H1 (cell line): Measurements from ENCODE around the gene TMEM222. TPM values are rescaled to one million over a fixed set of nuclear protein-coding genes. Genes with fewer than 3 reads are reported as not detected.

Source experiments
- CTCF ChIA-PET: fragments of 300-600 bp; sonication (Branson Sonifier 250); formaldehyde crosslinking; loops from one replicate; lab custom pipeline; 2021; ENCODE audit not compliant: partially characterized antibody; lab: Charles Lee
- POLR2A ChIA-PET: fragments of 300-600 bp; sonication (Branson Sonifier 250); formaldehyde crosslinking; loops from one replicate; lab custom pipeline; 2021; ENCODE audit warnings: inconsistent platforms; ENCODE audit not compliant: partially characterized antibody; lab: Charles Lee
- DNase-seq, 2 experiments: peaks; one replicate each; pipeline versions ENCODE4 v3.0.0 to v3.0.0-alpha.2; 2010 to 2022; ENCODE audit warnings: low spot score in 2 of 2, low read depth in 1 of 2, mixed read lengths in 1 of 2
- FAIRE-seq: peaks from 2 replicates; lab custom pipeline; 2011; peaks lifted over from hg19 to GRCh38; lab: Jason Lieb, UNC
- H2AFZ ChIP-seq: 2 replicates; pipeline ENCODE4 v1.8.1; 2012; ENCODE audit warnings: low read length, inconsistent platforms
- H2AK5ac ChIP-seq: 2 replicates; pipeline ENCODE4 v1.6.1; 2013; ENCODE audit warnings: low read depth, low read length
- H2BK120ac ChIP-seq: replicated peaks from 2 replicates; pipeline ENCODE3; 2013; ENCODE audit warnings: low read depth, low read length, inconsistent platforms
- H2BK12ac ChIP-seq: 2 replicates; pipeline ENCODE4 v1.6.1; 2013; ENCODE audit warnings: low read depth, low read length
- H2BK15ac ChIP-seq: 2 replicates; pipeline ENCODE4 v1.6.1; 2013; ENCODE audit warnings: low read length
- H2BK20ac ChIP-seq: 2 replicates; pipeline ENCODE4 v1.6.1; 2013; ENCODE audit warnings: low read length
- H2BK5ac ChIP-seq: 2 replicates; pipeline ENCODE4 v1.6.1; 2013; ENCODE audit warnings: low read depth, low read length
- H3K14ac ChIP-seq: 2 replicates; pipeline ENCODE4 v1.6.1; 2013; ENCODE audit warnings: inconsistent platforms; ENCODE audit not compliant: insufficient read length
- H3K18ac ChIP-seq: 2 replicates; pipeline ENCODE4 v1.6.1; 2013; ENCODE audit warnings: low read length; ENCODE audit errors: extremely low read depth
- H3K23ac ChIP-seq: 2 replicates; pipeline ENCODE4 v1.6.1; 2013; ENCODE audit warnings: inconsistent platforms; ENCODE audit not compliant: insufficient read length
- H3K23me2 ChIP-seq: 2 replicates; pipeline ENCODE4 v1.6.1; 2013; ENCODE audit warnings: low read depth, low read length
- H3K27ac ChIP-seq: 2 replicates; pipeline ENCODE4 v1.6.1; 2011; ENCODE audit warnings: low read depth, low read length, inconsistent platforms
- H3K27me3 ChIP-seq, 4 experiments: replicated peaks in 1 of 4; 1 replicate in 1 of 4; 2 replicates in 3 of 4; pipeline versions ENCODE4 v1.6.1 to v1.8.1; 2011 to 2013; ENCODE audit warnings: low read length in 3 of 4, mild to moderate bottlenecking in 3 of 4, inconsistent platforms in 2 of 4, mixed read lengths in 2 of 4, moderate library complexity in 1 of 4; ENCODE audit not compliant: control insufficient read depth in 3 of 4, insufficient read depth in 3 of 4; ENCODE audit errors: extremely low read depth in 1 of 4
- H3K36me3 ChIP-seq, 4 experiments: 2 replicates each; pipeline versions ENCODE4 v1.6.1 to v1.8.1; 2011 to 2013; ENCODE audit warnings: mild to moderate bottlenecking in 4 of 4, low read length in 3 of 4, moderate library complexity in 2 of 4, control low read depth in 1 of 4, inconsistent platforms in 1 of 4; ENCODE audit not compliant: insufficient read depth in 4 of 4, control insufficient read depth in 2 of 4
- H3K4ac ChIP-seq: replicated peaks from 2 replicates; pipeline ENCODE3; 2013; ENCODE audit warnings: low read length, low read depth, mixed read lengths, inconsistent platforms; ENCODE audit not compliant: insufficient read length
- H3K4me1 ChIP-seq, 4 experiments: replicated peaks in 1 of 4; 1 replicate in 1 of 4; 2 replicates in 3 of 4; pipeline versions ENCODE4 v1.6.1 to v1.8.1; 2011 to 2013; ENCODE audit warnings: low read length in 3 of 4, inconsistent platforms in 2 of 4, mixed read lengths in 1 of 4; ENCODE audit not compliant: insufficient read depth in 4 of 4, control insufficient read depth in 3 of 4
- H3K4me2 ChIP-seq, 2 experiments: 2 replicates each; pipeline versions ENCODE4 v1.6.1 to v1.8.1; 2011 to 2013; ENCODE audit warnings: low read depth in 2 of 2, low read length in 2 of 2, control low read depth in 1 of 2, inconsistent platforms in 1 of 2, mild to moderate bottlenecking in 1 of 2; ENCODE audit not compliant: insufficient read depth in 1 of 2
- H3K4me3 ChIP-seq, 4 experiments: fragments of 200-600, 300-600 bp in 1 of 4; sonication (generic), shearing (Covaris generic), sonication (Bioruptor Twin) in 1 of 4; 2 replicates each; pipeline versions ENCODE4 v1.5.1 to v1.8.1; 2011 to 2016; ENCODE audit warnings: low read length in 4 of 4, low read depth in 3 of 4, control low read depth in 2 of 4, inconsistent platforms in 2 of 4, mild to moderate bottlenecking in 2 of 4, mixed read lengths in 1 of 4, moderate library complexity in 1 of 4; ENCODE audit not compliant: insufficient read depth in 2 of 4; ENCODE audit errors: extremely low read depth in 1 of 4
- H3K56ac ChIP-seq: replicated peaks from 2 replicates; pipeline ENCODE3; 2013; ENCODE audit warnings: low read depth, mild to moderate bottlenecking, mixed read lengths, low read length, inconsistent platforms; ENCODE audit not compliant: insufficient read length
- H3K79me1 ChIP-seq: 2 replicates; pipeline ENCODE4 v1.6.1; 2013; ENCODE audit warnings: low read depth, low read length, control low read depth
- H3K79me2 ChIP-seq, 2 experiments: 2 replicates each; pipeline versions ENCODE4 v1.6.1 to v1.8.1; 2012 to 2013; ENCODE audit warnings: low read length in 2 of 2, mild to moderate bottlenecking in 2 of 2, inconsistent platforms in 1 of 2; ENCODE audit not compliant: insufficient read depth in 2 of 2, control insufficient read depth in 1 of 2
- H3K9ac ChIP-seq, 4 experiments: replicated peaks in 1 of 4; 1 replicate in 1 of 4; 2 replicates in 3 of 4; pipeline versions ENCODE4 v1.6.1 to v1.8.1; 2011 to 2013; ENCODE audit warnings: low read depth in 3 of 4, low read length in 3 of 4, control low read depth in 2 of 4, mild to moderate bottlenecking in 2 of 4, moderate library complexity in 2 of 4, inconsistent platforms in 1 of 4; ENCODE audit errors: extremely low read depth in 1 of 4
- H3K9me3 ChIP-seq, 2 experiments: 2 replicates each; pipeline versions ENCODE4 v1.6.1 to v1.8.1; 2012 to 2013; ENCODE audit warnings: mild to moderate bottlenecking in 2 of 2, moderate library complexity in 2 of 2, control low read depth in 1 of 2, inconsistent platforms in 1 of 2, low read depth in 1 of 2, low read length in 1 of 2, mixed read lengths in 1 of 2; ENCODE audit not compliant: insufficient read depth in 2 of 2
- H4K20me1 ChIP-seq, 2 experiments: replicated peaks in 1 of 2; 2 replicates each; pipeline versions ENCODE3 to v1.8.1; 2011 to 2013; ENCODE audit warnings: inconsistent platforms in 2 of 2, low read length in 2 of 2, mild to moderate bottlenecking in 1 of 2; ENCODE audit not compliant: insufficient read depth in 2 of 2, control insufficient read depth in 1 of 2
- H4K5ac ChIP-seq: 2 replicates; pipeline ENCODE4 v1.6.1; 2013; ENCODE audit warnings: low read length, low read depth, mixed read lengths, inconsistent platforms; ENCODE audit not compliant: insufficient read length
- H4K8ac ChIP-seq: 2 replicates; pipeline ENCODE4 v1.8.0; 2013; ENCODE audit warnings: mild to moderate bottlenecking, moderate library complexity, low read length, inconsistent platforms; ENCODE audit not compliant: insufficient read depth; ENCODE audit errors: extremely low read depth
- H4K91ac ChIP-seq: replicated peaks from 2 replicates; pipeline ENCODE3; 2013; ENCODE audit warnings: low read length, mixed read lengths, inconsistent platforms; ENCODE audit not compliant: insufficient read length
- CEBPB ChIP-seq: IDR thresholded peaks from 2 replicates; pipeline ENCODE4 v1.6.1; 2012; ENCODE audit warnings: low read depth, low read length
- CTCF ChIP-seq, 3 experiments: IDR thresholded peaks; 1 replicate in 2 of 3; 2 replicates in 1 of 3; pipeline versions ENCODE4 v1.5.1 to v1.6.1; 2011; ENCODE audit warnings: low read length in 3 of 3, mild to moderate bottlenecking in 3 of 3, inconsistent platforms in 2 of 3, low read depth in 1 of 3, moderate library complexity in 1 of 3; ENCODE audit not compliant: insufficient read depth in 1 of 3; ENCODE audit errors: control extremely low read depth in 1 of 3
- FOSL1 ChIP-seq: IDR thresholded peaks from 2 replicates; pipeline ENCODE4 v1.6.1; 2011; ENCODE audit warnings: mild to moderate bottlenecking, low read depth, low read length, moderate library complexity; ENCODE audit not compliant: insufficient read depth
- GABPA ChIP-seq: IDR thresholded peaks from 2 replicates; pipeline ENCODE4 v1.6.1; 2011; ENCODE audit warnings: mild to moderate bottlenecking, low read length, moderate library complexity, borderline replicate concordance; ENCODE audit not compliant: insufficient read depth
- GTF2F1 ChIP-seq: IDR thresholded peaks from 2 replicates; pipeline ENCODE4 v1.6.1; 2012; ENCODE audit warnings: low read depth, low read length, improper control_type of control experiment, borderline replicate concordance
- KDM5A ChIP-seq: fragments of 200-600 bp; IDR thresholded peaks from 2 replicates; pipeline ENCODE4 v1.7.1; 2012; ENCODE audit warnings: mild to moderate bottlenecking, low read length, inconsistent platforms, mixed read lengths
- TEAD4 ChIP-seq: IDR thresholded peaks from 2 replicates; pipeline ENCODE4 v1.6.1; 2012; ENCODE audit warnings: low read depth, low read length, inconsistent platforms, mixed read lengths
- WGBS, 2 experiments: shearing (Covaris generic) in 1 of 2; methylation state at CpG; one replicate each; pipeline versions ENCODE4 v1.1.6 to v1.1.7; 2013 to 2015; ENCODE audit warnings: low lambda C conversion rate in 2 of 2, mixed read lengths in 2 of 2, inconsistent platforms in 1 of 2, low coverage in 1 of 2, missing lambda C conversion rate in 1 of 2; ENCODE audit not compliant: insufficient replicate concordance in 2 of 2, insufficient coverage in 1 of 2, insufficient read length in 1 of 2; ENCODE audit errors: extremely low coverage in 1 of 2, missing lambda C conversion rate in 1 of 2; 5-methylcytosine and 5-hydroxymethylcytosine counted together
- polyA plus RNA-seq, 7 experiments: library from polyadenylated mRNA; depleted of rRNA in 3 of 7; stranded (reverse) in 5 of 7; unstranded in 2 of 7; fragments of >200 nt in 5 of 7; fragments of 200-250 nt in 2 of 7; gene quantifications; 1 replicate in 5 of 7; 2 replicates in 1 of 7; 4 replicates in 1 of 7; pipeline versions ENCODE4 v1.2.1 to v1.2.3, GENCODE V29; 2011 to 2013; ENCODE audit warnings: missing spikeins in 2 of 7, mixed read lengths in 2 of 7
- total RNA-seq: library from RNA; stranded (reverse); fragmentation: NEBNext Ultra II Directional; extraction: Animal tissue kit (Norgen Biotek cat#: 25700); gene quantifications from 2 replicates; pipeline ENCODE4 v1.2.1, GENCODE V29; 2021

The TMEM222 gene
- total and polyA plus RNA-seq, 2 of the 8 experiments (the other 6 are each of a cell fraction or from before 2014, with no cell fraction given) = 27.0 to 51.8 TPM

- H2BK20ac ChIP-seq = no peak overlapping the region
- POLR2A ChIA-PET = interaction anchor here (0.6 to 4.8 kb wide), 6 partner anchors 11 to 48 kb away, joined by 3 to 50 read pairs (median 3); no protein-coding TSS in a partner anchor
- TF ChIP-seq CEBPB (peak; percentile 60; the same call in 1 of the 2 replicates), CTCF (IDR thresholded peaks at IDR 0.05; ENCODE audit: control extremely low read depth in 1 of 3, insufficient read depth in 1 of 3, low read depth in 1 of 3, low read length in 3 of 3) (no peak), FOSL1 (no peak), GABPA (no peak), GTF2F1 (no peak), TEAD4 (no peak), KDM5A (no peak)
- no peak overlapping the region for H3K4me3 ChIP-seq
- H3K56ac ChIP-seq = no peak overlapping the region
- FAIRE-seq (no peak), DNase-seq (no peak)
- H4K8ac ChIP-seq = peak overlapping the region; percentile 7; the same call in 1 of the 2 replicates
- no peak overlapping the region for H3K18ac ChIP-seq
- no peak overlapping the region for H2BK12ac ChIP-seq
- H3K23me2 ChIP-seq = peaks cover 6% of the 10 kb centered on the region; the same call in 1 of the 2 replicates
- H3K36me3 ChIP-seq = peaks cover 0 to 9% (median 2%) of the 10 kb centered on the region in 4 experiments; a peak in 5 of 8 replicates
- H4K5ac ChIP-seq = no peak overlapping the region
- H2BK5ac ChIP-seq = no peak overlapping the region
- no peaks in the 10 kb centered on the region for H3K9me3 ChIP-seq
- H4K20me1 ChIP-seq = peaks cover 2 to 3% of the 10 kb centered on the region in 2 experiments
- peaks cover 0 to 2% (median 0%) of the 10 kb centered on the region in 4 experiments; a peak in 1 of 7 replicates for H3K27me3 ChIP-seq
- no peaks in the 10 kb centered on the region for H3K79me1 ChIP-seq
- H2AK5ac ChIP-seq = no peak overlapping the region
- 75% methylated on average over 5 of the region's 5 CpGs; no CpG with 5 or more reads in 1 of the 2 experiments for WGBS, 2 experiments
- no peak overlapping the region for H3K14ac ChIP-seq
- CTCF ChIA-PET = interaction anchor here (0.7 to 17.0 kb wide), 12 partner anchors 11 to 237 kb away, joined by 3 to 321 read pairs (median 4); no protein-coding TSS in a partner anchor
- no peak overlapping the region for H2BK120ac ChIP-seq
- H4K91ac ChIP-seq = no peak overlapping the region
- H2BK15ac ChIP-seq = no peak overlapping the region
- H3K79me2 ChIP-seq = no peaks in the 10 kb centered on the region; a peak in 1 of 4 replicates
- H2AFZ ChIP-seq = no peak overlapping the region
- H3K27ac ChIP-seq = no peak overlapping the region; the same call in 1 of the 2 replicates
- H3K9ac ChIP-seq = no peak overlapping the region
- H3K4me1 ChIP-seq = peaks cover 0 to 25% (median 20%) of the 10 kb centered on the region in 4 experiments; a peak in 6 of 7 replicates
- H3K4me2 ChIP-seq = no peak overlapping the region
- H3K23ac ChIP-seq = no peak overlapping the region
- H3K4ac ChIP-seq = no peak overlapping the region
Observed at GRCh38 chr1:27339213-27339612, 17.2 kb downstream of the TMEM222 start.
